Hematopoietic multipotent progenitor cell treated with erythropoietin and hydrocortisone succinate and interleukin-3 and kit ligand, for 8 days (in vitro differentiated cells): ENCODE results near the gene GGTLC2.
"Not testable (repeated sequence)": the region's sequence is repeated elsewhere in the genome, so short reads cannot be mapped to it uniquely, and the experiment has no call there.

Source experiments
- DNase-seq: peaks from one replicate; pipeline ENCODE4 v3.0.0-alpha.2; 2015

Gene GGTLC2

GRCh38 chr22:22638313-22638712, 6.1 kb upstream of the GGTLC2 start:
- not testable (repeated sequence) for DNase-seq

DNA sequence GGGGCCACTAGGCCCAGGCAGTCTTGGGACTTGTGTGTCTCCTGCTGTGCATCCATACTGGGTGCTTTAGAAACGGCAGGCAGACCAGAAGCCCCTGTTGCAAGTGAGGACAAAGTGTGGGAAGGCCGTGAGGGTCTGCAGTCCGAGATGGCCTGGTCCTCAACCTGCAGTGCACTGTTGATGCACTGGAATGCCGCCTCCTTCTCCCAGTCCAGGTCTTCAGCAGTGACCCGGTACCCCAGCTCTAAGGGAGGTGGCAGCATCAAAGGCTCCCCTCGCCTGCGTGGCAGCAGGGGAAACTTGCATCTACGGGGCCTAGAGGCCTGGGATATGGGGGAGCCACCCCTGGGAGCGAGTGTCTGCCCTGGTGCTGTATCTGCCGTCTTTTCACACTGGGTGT, 2.2 kb upstream of the GGTLC2 start:
- DNase-seq, result not testable (repeated sequence)

DNA sequence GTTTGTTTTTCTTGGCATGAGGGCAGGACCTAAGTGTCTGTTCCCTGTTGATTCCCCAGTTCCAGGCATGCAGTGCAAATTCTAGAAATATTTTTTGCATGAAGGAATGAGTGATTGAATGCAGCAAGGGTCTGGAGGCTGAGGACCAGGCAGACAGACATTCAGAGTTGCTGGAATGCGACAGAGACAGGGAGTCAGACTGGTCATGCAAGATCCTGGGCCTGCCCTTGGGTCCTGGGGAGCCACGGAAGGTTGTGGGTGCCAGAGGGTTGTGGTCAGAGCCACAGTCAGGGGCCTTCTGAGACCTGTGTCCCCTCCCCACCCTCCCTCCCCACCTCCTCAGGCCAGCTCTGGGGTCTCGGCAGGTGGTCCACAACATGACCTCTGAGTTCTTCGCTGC, 1.6 kb downstream of the GGTLC2 start:
- DNase-seq, result not testable (repeated sequence)

DNA sequence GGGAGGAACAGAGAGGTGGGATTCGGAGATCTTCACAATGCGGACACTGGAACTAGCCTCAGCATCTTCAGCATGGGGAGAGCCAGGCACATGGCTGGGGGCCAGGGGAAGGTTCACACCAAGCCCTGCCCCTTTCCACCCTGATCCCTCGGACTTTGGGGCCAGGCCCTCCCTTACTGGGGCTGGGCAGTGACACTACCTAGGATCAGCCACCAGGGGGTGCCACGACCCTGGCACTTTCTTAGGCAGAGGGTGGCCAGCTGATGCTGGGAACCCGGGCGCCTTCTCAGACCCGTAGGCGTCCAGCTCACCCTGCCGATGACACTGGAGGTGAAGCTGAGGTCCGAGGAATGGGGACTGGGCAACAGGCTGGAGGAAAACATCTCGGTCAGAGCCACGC, 3.5 kb downstream of the GGTLC2 start:
- not testable (repeated sequence) for DNase-seq

GRCh38 chr22:22648863-22649536, 4.6 kb downstream of the GGTLC2 start:
- not testable (repeated sequence) for DNase-seq

GRCh38 chr22:22649761-22650160, 5.3 kb downstream of the GGTLC2 start:
- not testable (repeated sequence) for DNase-seq

- DNase-seq, result not testable (repeated sequence)
Measured at GRCh38 chr22:22650398-22650797, 6.0 kb downstream of the GGTLC2 start.

DNA sequence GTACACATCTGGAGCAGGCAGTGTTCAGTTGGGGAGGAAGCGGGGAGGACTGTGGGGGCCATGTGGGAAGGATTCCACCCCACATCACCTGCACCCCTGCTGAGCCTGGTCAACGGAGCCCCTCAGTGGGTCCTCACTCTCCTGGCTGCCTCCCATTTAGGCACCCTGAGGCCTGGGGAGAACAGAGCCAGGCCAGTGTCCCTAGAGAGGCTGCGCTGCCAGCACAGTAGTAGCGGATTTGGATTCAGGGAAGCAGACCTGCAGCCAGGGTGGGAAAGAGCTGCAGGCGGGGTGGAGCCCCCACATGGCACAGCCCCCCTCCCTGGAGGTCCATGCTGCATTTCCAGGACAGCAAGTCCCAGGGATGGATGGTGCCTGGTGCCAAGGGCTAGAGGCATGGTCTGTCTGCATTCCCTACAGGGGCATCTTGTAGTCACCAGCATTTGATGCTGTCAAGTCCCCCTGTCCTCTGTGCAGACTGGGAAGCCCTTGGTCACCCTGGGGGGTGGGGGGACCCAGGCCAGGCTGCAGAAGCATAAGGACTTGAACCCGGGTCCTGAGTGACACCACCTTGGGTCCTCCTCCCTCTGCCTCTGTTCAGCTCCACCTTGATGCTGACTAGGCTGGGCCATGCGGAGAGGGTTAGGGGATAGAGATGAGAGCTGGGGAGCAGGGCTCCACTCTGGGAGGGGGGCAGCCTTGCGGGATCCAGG, 6.5 kb downstream of the GGTLC2 start:
- not testable (repeated sequence) for DNase-seq

- not testable (repeated sequence) for DNase-seq
Measured at GRCh38 chr22:22651593-22651992, 7.2 kb downstream of the GGTLC2 start.

DNA sequence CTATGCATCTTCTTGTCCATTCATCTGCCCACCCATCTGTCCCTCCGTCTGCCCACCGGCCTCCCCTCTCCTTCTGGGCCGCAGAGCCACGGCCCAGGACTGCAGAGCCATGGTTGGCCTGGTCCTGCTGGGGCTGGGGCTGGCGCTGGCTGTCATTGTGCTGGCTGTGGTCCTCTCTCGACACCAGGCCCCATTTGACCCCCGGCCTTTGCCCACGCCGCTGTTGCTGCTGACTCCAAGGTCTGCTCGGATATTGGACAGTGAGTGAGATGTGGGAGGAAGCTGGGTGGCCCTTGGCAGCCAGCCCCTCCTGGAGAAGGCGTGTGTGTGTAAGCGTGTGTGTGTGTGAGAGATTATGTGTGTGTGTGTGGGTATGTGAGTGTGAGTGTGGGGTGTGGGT, 7.7 kb downstream of the GGTLC2 start:
- not testable (repeated sequence) for DNase-seq

GRCh38 chr22:22652573-22652972, 8.2 kb downstream of the GGTLC2 start:
- not testable (repeated sequence) for DNase-seq

DNA sequence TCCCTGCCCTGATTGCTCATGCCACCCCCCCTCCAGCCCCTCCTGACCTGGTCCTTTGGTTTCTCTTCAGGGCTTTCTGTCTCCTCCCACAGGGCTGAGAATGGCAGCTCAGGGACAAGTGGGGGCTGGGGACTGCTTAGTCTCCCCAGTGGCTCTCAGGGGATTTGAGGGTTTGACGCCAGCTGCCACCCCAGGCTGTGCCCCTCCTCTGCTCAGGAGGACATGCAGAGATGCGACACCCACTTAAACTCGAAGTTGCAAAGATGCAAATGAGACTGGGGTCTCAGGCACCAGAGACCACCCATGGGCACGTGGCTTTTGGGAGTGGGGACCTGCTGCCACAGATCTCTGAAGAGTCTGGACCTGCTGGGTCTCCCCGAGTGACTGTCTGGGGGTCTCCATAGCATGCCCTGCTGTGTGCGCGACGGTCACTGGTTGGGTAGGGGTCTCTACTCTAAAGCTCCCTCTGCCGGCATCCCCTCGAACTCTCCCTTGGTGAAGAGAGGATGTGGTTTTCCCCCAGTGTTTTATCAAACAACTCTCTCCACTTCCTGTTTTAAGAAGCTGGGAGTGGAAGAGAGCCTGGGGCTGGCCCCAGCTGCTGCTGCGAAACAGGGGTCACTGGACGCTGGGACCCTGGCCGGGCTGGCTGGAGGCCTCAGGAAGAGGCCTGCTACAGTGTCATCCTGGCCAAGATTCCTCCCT, 9.4 kb downstream of the GGTLC2 start:
- DNase-seq, result not testable (repeated sequence)

- DNase-seq, result peak; percentile 58
Measured at GRCh38 chr22:22655452-22656290, 11.3 kb downstream of the GGTLC2 start.

- no peak for DNase-seq
Measured at GRCh38 chr22:22657712-22658111, 13.3 kb downstream of the GGTLC2 start.

GRCh38 chr22:22661275-22661674, 16.9 kb downstream of the GGTLC2 start:
- no peak for DNase-seq

DNA sequence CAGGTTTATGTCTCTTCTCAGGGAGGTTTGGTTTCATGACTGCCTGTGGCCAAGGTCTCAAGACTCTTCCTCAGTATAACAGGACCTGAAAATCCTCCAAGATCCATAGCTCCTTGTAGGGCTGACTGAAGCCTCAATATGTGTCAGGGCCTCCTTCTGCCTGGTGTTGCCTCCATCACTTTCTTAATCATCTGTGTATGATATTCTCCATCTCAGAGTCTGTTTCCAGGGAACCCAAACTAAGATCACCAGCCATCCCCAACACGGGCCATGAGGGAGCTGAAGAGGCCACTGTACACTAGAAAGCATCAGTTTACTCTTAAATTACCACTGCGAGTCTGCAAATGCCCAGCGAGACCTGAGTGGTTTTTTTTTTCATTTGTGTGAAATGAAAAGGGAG, 17.7 kb downstream of the GGTLC2 start:
- DNase-seq, result no peak

DNA sequence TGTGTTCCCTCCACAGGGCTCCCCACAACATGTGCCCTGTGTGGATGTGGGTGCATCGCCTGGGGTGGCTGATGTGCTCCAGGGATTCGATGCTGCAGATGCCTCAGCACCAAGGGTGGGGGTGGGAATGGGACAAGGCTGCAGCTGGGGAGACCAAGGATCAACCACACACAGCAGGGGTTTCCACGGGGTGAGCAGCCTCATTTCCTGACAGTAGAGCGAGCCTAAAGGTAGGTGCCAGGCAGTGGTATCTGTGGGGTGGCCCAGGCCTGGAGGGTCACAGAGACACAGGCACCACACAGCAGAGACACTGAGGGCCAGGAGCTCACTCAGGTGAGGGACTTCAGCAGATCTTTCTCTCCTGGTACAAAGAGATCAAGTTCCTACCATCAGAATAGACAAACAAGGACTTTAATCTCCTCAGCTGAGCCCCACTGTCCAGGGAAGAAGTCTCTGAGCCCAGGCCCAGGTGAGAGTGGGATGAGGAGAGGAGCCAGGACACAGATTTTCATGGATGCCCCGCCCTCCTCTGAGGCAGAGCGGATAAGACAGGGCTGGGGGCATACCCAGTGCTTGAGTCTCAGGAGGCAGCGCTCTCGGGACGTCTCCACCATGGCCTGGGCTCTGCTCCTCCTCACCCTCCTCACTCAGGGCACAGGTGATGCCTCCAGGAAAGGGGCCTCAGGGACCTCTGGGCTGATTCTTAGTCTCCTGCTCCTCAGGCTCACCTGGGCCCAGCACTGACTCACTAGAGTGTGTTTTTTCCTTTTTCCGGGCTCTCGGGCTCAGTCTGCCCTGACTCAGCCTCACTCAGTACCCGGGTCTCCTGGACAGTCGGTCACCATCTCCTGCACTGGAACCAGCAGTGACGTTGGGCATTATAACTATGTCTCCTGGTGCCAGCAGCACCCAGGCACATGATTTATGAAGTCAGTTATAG, 19.7 kb downstream of the GGTLC2 start:
- DNase-seq, result no peak

DNA sequence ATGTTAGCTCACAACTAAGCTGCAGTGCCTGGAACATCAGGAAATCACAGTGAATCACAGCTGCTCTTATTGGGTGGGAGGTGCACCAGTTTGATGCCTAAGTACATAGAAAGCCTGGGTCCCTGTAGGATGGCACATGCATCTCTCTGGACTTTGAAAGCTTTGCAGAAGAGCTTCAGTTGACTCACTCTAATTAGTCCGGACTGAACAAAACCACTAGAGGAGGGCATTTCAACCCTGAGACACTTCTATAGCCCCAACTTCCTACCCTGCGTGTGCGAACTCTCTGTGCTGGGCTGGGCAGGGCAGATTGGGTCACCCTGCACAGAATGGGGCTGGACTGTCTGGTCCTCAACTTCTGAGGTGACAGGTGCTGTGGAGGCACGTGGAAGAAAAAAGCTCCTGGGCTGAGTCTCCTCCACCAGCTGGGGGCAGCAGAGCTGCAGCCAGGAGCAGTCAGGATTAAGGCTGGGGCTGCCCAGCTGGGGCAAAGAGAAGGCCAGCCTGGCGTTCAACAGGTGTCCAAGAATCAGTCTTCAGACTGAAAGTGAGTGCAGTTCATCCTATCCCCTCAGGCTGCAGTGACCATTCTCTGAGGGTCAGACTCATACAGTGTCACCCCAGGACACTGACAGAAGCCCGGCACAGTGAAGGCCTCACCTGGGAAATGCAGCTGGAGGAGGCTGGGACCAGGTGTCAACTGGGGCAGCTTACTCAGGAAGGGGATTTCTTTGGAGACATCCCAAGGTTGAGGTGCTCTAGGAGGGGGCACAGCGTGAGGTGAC, 22.1 kb downstream of the GGTLC2 start:
- peak; percentile 41 for DNase-seq

DNA sequence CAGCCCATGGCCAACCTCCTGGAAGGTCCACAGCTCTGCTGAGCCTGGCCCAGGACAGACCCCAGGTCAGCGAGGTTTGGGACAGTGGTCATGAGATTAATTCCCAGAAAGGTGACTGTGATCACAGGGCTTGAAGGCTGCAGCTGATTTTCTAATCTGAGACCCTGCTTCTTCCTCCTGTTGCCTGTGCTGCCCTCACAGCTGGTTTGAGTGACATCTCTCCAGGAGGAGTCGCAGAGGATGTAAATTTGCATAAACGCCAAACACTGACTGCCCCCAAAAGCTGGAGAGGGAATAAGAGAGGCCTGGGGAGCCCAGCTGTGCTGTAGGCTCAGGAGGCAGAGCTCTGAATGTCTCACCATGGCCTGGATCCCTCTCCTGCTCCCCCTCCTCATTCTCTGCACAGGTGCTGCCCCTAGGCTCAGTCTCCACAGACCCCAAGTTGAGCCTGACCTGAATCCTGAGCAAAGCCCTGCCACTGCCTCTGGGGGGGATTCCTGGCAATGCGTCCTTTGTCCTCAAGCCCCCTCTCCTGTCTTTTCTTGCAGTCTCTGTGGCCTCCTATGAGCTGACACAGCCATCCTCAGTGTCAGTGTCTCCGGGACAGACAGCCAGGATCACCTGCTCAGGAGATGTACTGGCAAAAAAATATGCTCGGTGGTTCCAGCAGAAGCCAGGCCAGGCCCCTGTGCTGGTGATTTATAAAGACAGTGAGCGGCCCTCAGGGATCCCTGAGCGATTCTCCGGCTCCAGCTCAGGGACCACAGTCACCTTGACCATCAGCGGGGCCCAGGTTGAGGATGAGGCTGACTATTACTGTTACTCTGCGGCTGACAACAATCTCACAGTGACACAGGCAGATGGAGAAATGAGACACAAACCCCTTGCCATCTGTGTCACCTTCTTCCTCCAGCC, 23.8 kb downstream of the GGTLC2 start:
- no peak for DNase-seq

DNA sequence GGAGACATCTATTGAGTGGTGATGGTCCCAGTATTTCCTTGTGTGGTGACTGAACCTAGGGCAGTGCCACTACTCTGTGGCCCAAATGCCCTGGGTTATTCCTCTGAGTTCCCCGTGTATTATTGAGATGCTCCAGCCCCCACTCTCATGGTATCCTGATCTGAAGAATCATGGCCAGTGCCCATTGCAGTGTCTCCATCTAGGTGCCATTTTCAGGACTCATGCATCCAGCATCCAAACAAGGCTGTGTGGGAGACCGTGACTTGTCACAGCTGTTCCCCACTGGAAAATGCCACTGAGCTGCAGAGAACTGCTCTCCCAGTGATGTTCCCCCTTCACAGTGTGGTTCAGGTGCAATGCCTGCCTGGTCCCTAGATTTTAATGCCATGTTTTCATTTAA, 24.7 kb downstream of the GGTLC2 start:
- DNase-seq, result no peak
